ENCODE measurements around the gene CRYAB.
"Not testable (repeated sequence)": the region's sequence is repeated elsewhere in the genome, so short reads cannot be mapped to it uniquely, and the experiment has no call there.

CRYAB gene

GRCh38 chr11:111935317-111936039, 23.9 kb upstream of the CRYAB start:
- Histone ChIP-seq H3K27ac (peak overlapping the region in 14 of 21 experiments; percentile 3 to 90 (median 70)), H3K4me3 (no peak overlapping the region)

- Histone ChIP-seq H3K27ac (no peak overlapping the region), H3K4me3 (no peak overlapping the region)
Observed at GRCh38 chr11:111934306-111934705, 22.7 kb upstream of the CRYAB start.

GRCh38 chr11:111933872-111934271, 22.3 kb upstream of the CRYAB start:
- no peak overlapping the region for H3K27ac ChIP-seq
- H3K4me3 ChIP-seq: no peak overlapping the region

- not testable (repeated sequence) for H3K27ac ChIP-seq, H3K4me3 ChIP-seq
Observed at GRCh38 chr11:111933176-111933575, 21.6 kb upstream of the CRYAB start.

- no peak overlapping the region for H3K4me3 ChIP-seq
- H3K27ac ChIP-seq: no peak overlapping the region
Observed at GRCh38 chr11:111932611-111932950, 21.0 kb upstream of the CRYAB start.

- H3K27ac ChIP-seq: no peak overlapping the region
Observed at GRCh38 chr11:111930472-111930871, 18.9 kb upstream of the CRYAB start.

GRCh38 chr11:111926505-111927391, 15.2 kb upstream of the CRYAB start:
- Histone ChIP-seq H3K4me3 (peak overlapping the region; percentile 24 to 41 (median 29)), H3K27ac (peak overlapping the region in 19 of 21 experiments; percentile 10 to 89 (median 77))

More at GRCh38 chr11:111930472-111930871, 18.9 kb upstream of the CRYAB start:
- H3K4me3 ChIP-seq: no peak overlapping the region

GRCh38 chr11:111925953-111926352, 14.4 kb upstream of the CRYAB start:
- Histone ChIP-seq H3K27ac (peak overlapping the region in 16 of 21 experiments; percentile 57 to 89 (median 78)), H3K4me3 (no peak overlapping the region)

GRCh38 chr11:111923951-111924350, 12.4 kb upstream of the CRYAB start:
- peak overlapping the region in 15 of 21 experiments; percentile 2 to 89 (median 69) for H3K27ac ChIP-seq
- no peak overlapping the region for H3K4me3 ChIP-seq

GRCh38 chr11:111923351-111923788, 11.8 kb upstream of the CRYAB start:
- no peak overlapping the region for H3K4me3 ChIP-seq
- peak overlapping the region in 16 of 21 experiments; percentile 2 to 89 (median 68) for H3K27ac ChIP-seq

- peak overlapping the region in 16 of 21 experiments; percentile 2 to 89 (median 68) for H3K27ac ChIP-seq
- no peak overlapping the region for H3K4me3 ChIP-seq
Observed at GRCh38 chr11:111922803-111923202, 11.2 kb upstream of the CRYAB start.

- no peak overlapping the region for H3K27ac ChIP-seq
- no peak overlapping the region for H3K4me3 ChIP-seq
Observed at GRCh38 chr11:111921541-111922230, 10.1 kb upstream of the CRYAB start.

- Histone ChIP-seq H3K4me3 (no peak overlapping the region), H3K27ac (no peak overlapping the region)
Observed at GRCh38 chr11:111920908-111921307, 9.3 kb upstream of the CRYAB start.

- peak within 1 kb of the TSS in 14 of 21 experiments; percentile 3 to 78 (median 58) for H3K27ac ChIP-seq
- peak within 1 kb of the TSS in 2 of 7 experiments; percentile 11 to 24 for H3K4me3 ChIP-seq
Observed at GRCh38 chr11:111918390-111919256, 7.1 kb upstream of the CRYAB start, which contains the start of gene C11orf52. Gene C11orf52 (plus strand): TSS chr11:111918913. CDS start chr11:111918973, 60 bp downstream.

- Histone ChIP-seq H3K4me3 (no peak overlapping the region), H3K27ac (peak overlapping the region in 7 of 21 experiments; percentile 24 to 77 (median 66))
Observed at GRCh38 chr11:111917788-111918187, 6.2 kb upstream of the CRYAB start.

GRCh38 chr11:111917312-111917711, 5.7 kb upstream of the CRYAB start:
- no peak overlapping the region for H3K4me3 ChIP-seq
- no peak overlapping the region for H3K27ac ChIP-seq

- Histone ChIP-seq H3K27ac (no peak overlapping the region), H3K4me3 (no peak overlapping the region)
Observed at GRCh38 chr11:111916768-111917167, 5.2 kb upstream of the CRYAB start.

- peak overlapping the region in 3 of 7 experiments; percentile 29 to 43 (median 34) for H3K4me3 ChIP-seq
- H3K27ac ChIP-seq: peak overlapping the region in 19 of 21 experiments; percentile 47 to 92 (median 77)
Observed at GRCh38 chr11:111913997-111914396, 2.4 kb upstream of the CRYAB start.
